Activated naive CD8-positive, alpha-beta T cell treated with anti-CD3 and anti-CD28 coated beads, Interleukin-2, amount 50 U/mL, for 16 hours (primary cell): ENCODE data around the gene S100A8.
"Not testable (repeated sequence)": the region's sequence is repeated elsewhere in the genome, so short reads cannot be mapped to it uniquely, and the experiment has no call there.

Source experiments
- DNase-seq: peaks from one replicate; pipeline ENCODE4 v3.0.0-alpha.2; 2020; ENCODE audit warnings: low read depth, low spot score

Gene S100A8

DNA sequence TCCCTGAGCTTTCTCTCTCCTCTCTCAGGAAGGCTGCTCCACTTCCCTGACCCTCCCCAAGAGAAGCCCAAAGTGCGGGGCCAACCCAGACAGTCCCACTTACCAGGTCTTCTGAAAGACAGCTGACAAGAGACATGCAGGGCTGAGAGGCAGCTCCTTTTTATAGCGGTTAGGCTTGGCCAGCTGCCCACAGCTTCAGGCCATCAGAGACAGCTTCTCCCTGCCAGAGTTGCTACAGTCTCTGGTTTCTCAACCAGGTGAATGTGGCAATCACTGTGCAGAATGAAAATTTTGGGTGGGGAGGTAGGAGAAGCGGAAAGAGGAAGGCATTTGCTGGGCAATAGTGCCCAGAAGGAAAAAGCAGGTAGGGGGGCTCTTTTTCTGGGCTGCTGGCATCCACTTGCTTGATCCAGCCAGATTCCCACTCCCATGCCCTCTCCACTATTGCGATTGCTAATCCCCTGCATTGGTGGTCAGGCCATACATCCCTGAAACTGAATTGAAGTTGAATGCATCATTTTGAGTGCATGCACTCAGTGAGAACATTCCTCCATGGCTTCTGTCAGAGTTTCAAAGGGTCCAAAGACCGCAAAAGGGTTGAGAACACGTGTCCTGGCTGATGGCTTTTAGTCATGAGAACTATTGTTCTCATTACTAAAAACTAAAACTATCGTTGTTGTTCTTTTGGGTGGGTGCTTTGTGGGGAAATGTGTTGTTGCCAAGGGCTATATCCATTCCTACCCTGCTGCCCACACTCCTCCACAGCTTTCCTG, at the start of gene S100A8:
Gene S100A8, minus strand, starts transcription at position 136 of the 773 bp plus-strand sequence. CDS start 538 bp downstream, outside the sequence.
- no peak for DNase-seq

- DNase-seq = no peak
Measured at GRCh38 chr1:153439273-153439672, 48.4 kb upstream of the S100A8 start.

DNA sequence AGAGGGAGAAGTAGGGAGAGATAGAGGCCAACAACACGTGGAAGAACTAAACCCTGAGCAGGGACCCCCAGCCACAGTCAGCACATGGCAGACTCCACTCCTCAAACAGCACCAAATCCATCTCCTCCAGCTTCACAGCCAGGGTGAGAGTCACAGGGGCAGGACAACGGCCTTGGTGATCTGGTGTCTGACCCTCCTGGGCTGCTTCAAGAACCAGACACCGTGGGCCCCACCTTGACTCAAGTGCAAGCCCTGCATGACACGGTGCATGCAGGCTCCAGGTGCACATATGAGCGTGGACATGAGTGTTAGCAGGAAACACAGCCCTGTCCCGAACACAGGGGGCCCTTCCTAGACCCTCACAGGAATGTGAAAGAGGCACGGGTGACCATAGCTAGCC, 47.7 kb upstream of the S100A8 start:
- no peak for DNase-seq

GRCh38 chr1:153437236-153437635, 46.4 kb upstream of the S100A8 start:
- no peak for DNase-seq

DNA sequence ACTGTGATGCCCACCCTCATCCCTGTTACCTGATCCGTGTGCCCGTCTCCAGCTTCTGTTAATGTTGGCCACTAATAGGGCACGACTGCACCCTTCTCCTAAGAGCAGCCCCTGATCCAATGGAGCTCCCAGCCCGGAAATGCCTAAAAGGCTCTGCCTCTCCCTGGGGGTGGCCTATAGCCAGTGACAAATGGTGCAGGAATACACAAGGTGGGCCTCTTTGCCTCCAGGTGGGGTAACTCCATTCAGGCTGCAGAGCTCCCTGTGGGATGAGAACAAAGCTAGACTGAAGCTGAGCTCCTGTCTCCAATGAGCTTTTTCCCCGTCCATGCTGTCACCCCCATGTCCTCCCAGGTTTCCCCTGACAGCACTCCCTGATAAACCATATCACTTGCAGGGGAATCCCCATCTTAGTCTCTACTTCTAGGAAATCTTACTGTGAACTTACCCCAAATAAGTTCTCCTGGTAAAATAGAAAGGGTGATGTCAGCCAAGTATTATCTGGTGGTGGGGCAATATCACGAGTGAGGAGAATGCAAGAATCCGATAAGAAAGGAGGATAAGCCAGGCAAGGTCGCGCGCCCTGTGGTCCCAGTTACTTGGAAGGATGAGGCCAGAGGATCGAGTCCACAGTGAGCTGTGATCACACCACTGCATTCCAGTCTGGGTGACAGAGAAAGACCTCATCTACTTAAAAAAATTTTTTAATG, 44.0 kb upstream of the S100A8 start:
- no peak for DNase-seq

DNA sequence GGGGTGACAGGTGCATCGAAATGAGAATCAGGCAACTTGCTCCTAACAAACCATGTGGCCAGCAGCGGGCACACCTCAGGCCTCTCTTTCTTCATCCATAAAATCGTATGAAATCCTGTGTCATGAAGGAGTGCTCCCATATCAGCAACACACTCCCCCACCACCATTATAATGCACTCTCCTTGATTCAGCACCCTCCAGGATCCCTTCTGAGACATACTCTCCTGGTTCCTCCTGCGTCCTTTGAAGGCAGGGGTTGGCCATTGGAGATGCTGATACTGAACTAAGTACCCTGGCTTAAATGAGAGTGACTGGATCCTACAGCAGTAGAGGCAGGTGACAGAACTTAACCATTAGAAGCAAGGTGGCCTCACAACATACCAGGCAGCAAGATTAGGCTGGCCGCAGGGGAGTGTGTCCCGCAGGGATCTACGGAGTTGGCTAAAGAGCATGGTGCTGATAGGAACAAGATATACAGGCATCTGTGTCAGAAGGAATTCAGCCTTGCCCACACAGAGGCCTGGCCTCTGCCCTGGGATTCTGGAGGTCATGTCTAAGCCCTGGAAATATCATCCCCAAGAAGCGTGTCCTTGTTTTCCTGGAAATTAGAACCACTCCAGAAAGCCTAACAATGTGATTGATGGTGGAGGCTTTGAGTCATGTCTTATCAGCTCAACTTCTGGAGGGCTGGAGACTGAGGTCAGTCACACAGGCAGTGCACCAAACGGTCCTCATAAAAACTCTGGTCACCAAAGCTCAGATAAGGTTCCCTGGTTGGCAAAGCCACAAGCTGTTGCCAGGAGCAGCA, 42.2 kb upstream of the S100A8 start:
- DNase-seq = no peak

DNA sequence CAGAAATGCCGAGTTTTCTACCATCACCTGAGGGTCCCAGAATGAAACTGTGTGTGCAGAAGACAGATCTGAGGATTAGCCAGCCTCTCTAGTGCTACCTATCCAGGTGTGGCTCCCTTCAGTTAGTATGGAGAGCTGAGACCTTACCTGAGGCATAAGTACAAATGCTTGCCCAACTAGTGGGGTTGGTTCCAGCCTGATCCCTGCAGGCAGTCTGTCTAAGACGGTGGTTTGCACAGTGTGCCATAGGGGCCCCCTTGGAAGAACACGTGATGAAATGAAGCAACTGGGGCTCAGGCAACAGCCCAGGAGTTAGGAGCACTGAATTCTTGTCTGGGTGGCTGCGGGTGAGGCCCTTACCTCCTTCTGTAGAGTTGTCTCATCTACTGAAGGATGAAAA, 41.1 kb upstream of the S100A8 start:
- no peak for DNase-seq

DNA sequence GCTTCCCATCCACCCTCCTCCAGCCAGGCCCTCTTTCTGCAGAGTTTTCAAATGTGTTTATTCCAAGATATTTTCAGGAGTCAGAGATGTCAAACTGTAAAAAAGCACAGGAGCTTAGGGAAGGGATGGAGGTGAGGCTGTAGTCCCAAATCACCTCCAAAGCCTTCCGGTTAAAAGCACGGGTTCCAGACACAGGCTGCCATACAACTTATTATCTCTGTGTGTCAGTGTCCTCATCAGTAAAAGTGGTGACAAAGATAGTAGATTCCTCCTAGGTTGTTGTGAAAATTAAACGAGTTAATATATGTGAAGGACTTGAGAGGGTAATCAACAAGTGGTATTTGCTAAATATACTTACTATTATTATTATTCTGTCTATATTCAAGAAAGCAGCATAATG, 40.6 kb upstream of the S100A8 start:
- DNase-seq = no peak

DNA sequence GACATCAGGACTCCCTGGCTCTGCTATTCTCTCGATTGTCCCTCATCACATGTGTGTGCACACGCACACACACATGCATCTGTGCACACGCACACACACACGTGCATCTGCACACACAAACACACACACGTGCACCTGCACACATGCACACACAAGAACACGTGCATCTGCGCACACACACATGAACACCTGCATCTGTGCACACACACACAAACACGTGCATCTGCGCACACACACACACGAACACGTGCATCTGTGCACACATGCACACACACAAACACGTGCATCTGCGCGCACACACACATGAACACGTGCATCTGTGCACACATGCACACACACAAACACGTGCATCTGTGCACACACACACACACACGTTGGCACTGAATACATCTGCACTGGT, 40.1 kb upstream of the S100A8 start:
- no peak for DNase-seq

GRCh38 chr1:153430561-153430960, 39.7 kb upstream of the S100A8 start:
- no peak for DNase-seq

GRCh38 chr1:153430166-153430553, 39.3 kb upstream of the S100A8 start:
- DNase-seq = no peak

- DNase-seq = no peak
Measured at GRCh38 chr1:153429266-153430165, 38.6 kb upstream of the S100A8 start.

GRCh38 chr1:153428791-153429190, 37.9 kb upstream of the S100A8 start:
- DNase-seq = no peak

DNA sequence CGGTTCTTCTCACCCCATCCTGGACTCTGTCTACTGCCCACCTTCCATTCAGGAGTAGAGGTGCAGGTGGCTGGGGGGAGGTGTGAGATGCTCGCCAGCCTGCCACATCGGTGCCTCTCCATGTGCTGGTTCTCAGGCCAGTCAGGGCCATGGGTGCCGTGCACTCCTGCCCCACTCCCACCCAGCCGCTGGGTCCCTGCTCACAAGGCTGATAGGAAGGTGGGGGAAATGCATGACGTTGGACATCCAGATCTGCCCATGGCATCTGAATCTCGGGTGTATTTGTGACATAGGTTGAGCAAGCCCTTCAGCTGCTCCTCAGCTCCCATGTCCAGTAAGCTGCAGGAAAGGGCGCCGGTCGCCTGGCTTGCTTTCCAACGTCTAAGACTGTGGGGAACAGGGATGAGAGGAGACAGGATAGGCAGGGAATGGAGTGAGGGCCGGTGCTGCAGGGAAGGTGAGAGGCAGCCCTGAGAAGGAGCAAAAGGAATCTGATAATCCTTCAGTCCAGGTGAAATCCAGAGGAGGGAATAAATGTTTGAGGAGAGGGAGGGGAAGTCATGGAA, 37.3 kb upstream of the S100A8 start:
- no peak for DNase-seq

- no peak for DNase-seq
Measured at GRCh38 chr1:153426809-153427208, 35.9 kb upstream of the S100A8 start.

- DNase-seq = peak; percentile 27
Measured at GRCh38 chr1:153422450-153423068, 31.7 kb upstream of the S100A8 start.

DNA sequence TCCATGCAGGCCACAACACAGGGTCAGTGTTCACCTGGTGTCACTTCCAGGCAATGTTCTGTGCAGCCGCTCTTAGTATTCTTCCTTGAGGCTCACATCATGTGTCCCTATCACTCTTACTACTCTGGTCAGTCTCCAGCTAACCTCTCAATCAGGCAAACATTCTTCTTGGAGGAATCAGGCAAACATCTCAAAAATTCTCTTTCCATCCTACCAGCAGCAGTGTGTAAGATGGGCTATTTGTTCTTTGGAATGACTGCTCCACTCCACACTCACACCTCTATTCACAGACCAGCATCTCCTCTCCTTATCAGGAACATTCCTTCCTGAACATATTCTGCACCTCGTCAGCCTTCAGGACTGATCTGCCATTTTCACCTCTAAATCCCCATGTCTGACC, 29.4 kb upstream of the S100A8 start:
- DNase-seq = no peak

DNA sequence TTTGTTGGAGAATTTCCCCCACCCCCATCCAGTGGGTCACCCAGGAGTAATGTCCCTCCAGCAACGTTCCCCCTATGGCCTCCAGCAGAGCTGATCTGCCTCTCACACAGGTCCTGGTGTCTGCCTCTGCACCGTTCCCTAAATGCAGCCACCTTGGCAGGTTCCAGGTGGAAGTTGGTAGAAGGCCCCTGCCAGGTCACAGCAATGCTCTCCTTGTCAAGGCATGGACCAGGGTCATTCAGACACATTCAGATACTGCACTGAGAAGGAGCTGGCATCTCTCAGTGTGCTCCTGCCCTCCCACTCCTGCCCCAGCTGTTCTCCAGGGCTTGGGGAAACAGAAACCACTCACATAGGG, 28.5 kb upstream of the S100A8 start:
- not testable (repeated sequence) for DNase-seq

DNA sequence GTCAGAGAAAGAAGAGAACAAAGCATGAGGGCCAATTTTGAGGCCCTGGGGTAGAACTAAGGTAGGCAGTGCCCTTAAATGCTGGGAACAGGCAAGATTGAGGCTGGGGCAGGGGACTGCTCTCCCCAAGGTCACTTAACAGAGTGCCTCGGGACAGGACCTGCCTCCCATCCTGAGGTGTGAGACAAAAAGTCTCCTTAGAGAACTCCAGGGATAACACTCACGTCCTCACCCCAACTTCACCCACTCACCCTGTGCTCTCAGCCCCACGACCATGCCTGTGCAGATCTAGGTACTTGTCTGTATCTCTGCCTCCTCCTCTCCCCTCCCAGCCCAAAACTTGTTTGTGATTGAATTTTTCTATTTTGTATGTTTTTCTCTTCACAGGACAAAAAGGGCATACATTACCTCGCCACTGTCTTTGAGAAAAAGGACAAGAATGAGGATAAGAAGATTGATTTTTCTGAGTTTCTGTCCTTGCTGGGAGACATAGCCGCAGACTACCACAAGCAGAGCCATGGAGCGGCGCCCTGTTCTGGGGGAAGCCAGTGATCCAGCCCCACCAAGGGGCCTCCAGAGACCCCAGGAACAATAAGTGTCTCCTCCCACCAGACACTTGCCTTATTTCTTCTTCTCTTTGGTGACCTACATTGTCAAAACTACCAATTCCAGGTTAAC, 28.0 kb upstream of the S100A8 start:
- not testable (repeated sequence) for DNase-seq
